Measurements from ENCODE around the gene SLC2A8.
A peak's percentile ranks its signal among the peaks of the same experiment; 100 is the strongest.

Gene SLC2A8

DNA sequence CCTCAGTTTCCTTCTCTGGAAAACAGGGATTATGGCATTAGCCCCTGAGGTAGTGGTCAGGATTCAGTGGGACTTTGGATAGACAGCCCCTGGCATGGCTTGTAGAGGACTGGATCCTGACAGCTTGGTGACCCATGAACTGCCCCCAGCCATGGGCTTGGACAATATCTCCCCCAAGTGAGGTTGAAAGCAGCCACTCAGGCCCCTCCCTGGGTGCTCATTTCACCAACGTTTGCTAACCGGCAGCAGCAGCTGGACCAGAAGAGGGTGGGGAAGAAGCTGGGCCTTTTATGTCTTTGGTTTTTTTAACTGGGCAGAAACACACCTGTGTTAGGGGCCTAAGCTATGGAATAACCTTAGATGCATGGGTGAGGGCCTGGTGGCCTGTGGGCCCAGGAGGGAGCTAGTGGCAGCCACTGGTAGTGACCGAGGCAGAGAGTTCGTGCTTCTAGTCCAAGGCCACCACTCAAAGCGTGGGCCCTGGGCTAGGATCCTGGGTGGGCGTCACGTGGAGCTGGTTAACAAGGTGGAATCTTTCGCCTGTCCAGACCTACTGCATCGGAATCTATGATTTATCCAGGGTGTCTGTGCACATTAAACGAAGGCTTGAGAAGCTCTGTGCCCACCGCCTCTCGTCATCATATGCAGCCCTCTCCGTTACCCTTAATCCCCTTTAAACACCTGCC is 1.9 kb downstream of the SLC2A8 start:
- DNase-seq = no peak
- CTCF ChIA-PET = interaction anchor here (0.7 to 1.6 kb wide), 7 partner anchors 9 to 184 kb away, joined by 3 to 6 read pairs (median 3); no protein-coding TSS in a partner anchor
- WGBS (ENCODE audit: insufficient coverage) = 91% methylated on average over 9 of the region's 13 CpGs

DNA sequence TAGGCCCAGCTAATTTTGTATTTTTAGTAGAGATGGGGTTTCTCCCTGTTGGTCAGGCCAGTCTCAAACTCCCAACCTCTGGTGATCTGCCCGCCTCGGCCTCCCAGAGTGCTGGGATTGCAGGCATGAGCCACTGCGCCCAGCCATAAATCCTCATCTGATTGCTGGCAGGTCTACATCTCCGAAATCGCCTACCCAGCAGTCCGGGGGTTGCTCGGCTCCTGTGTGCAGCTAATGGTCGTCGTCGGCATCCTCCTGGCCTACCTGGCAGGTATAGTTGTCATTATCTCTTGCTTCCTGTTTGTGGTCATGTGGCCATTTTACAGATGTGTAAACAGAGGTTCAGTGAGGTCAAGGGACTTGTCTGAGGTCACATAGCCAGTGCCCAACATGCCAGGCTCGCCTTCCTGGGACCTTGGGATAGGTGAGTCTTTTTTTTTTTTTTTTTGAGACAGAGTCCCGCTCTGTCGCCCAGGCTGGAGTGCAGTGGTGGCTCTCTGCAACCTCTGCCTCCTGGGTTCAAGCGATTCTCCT is 2.8 kb downstream of the SLC2A8 start:
- ChIA-PET POLR2A (interaction anchor here (0.6 kb wide), 1 partner anchor 1564 kb away, joined by 5 read pairs; no protein-coding TSS in a partner anchor), CTCF (interaction anchor here (1.0 to 2.3 kb wide), 3 partner anchors 10 to 185 kb away, joined by 3 to 6 read pairs (median 6); no protein-coding TSS in a partner anchor)
- Histone ChIP-seq H3K36me3 (ENCODE audit: control insufficient read depth in 4 of 4, insufficient read depth in 4 of 4, low read length in 3 of 4) (peaks cover 0 to 5% (median 1%) of the 10 kb centered on the region in 4 experiments), H3K27me3 (replicated peaks in 2 of 5; ENCODE audit: control insufficient read depth in 4 of 5, insufficient read depth in 5 of 5, low read length in 4 of 5) (peaks cover 0 to 19% (median 11%) of the 10 kb centered on the region in 5 experiments), H3K4me1 (ENCODE audit: control extremely low read depth in 1 of 4, control insufficient read depth in 4 of 4, insufficient read depth in 4 of 4, low read length in 3 of 4) (peaks cover 0 to 25% (median 22%) of the 10 kb centered on the region in 4 experiments), H3K27ac (ENCODE audit: insufficient read depth in 1 of 2, low read depth in 1 of 2, low read length in 2 of 2, poor library complexity in 1 of 2, severe bottlenecking in 2 of 2) (no peak overlapping the region), H3K4me3 (ENCODE audit: control insufficient read depth in 1 of 7, extremely low read depth in 1 of 7, insufficient read depth in 4 of 7, low read depth in 2 of 7, low read length in 6 of 7) (no peak overlapping the region), H3K9me3 (ENCODE audit: control extremely low read depth in 1 of 5, control insufficient read depth in 4 of 5, insufficient read depth in 2 of 5, low read depth in 1 of 5, low read length in 4 of 5) (no peaks in the 10 kb centered on the region)
- WGBS (ENCODE audit: insufficient coverage) = 97% methylated on average over 9 of the region's 14 CpGs
- no peak for DNase-seq

More for the DNA sequence above, 1.9 kb downstream of the SLC2A8 start:
- POLR2A ChIA-PET = no interaction called here
- peaks cover 0 to 25% (median 22%) of the 10 kb centered on the region in 4 experiments for H3K4me1 ChIP-seq (ENCODE audit: control extremely low read depth in 1 of 4, control insufficient read depth in 4 of 4, insufficient read depth in 4 of 4, low read length in 3 of 4)
- H3K27ac ChIP-seq (ENCODE audit: insufficient read depth in 1 of 2, low read depth in 1 of 2, low read length in 2 of 2, poor library complexity in 1 of 2, severe bottlenecking in 2 of 2) = no peak overlapping the region
- peaks cover 0 to 3% (median under 1%) of the 10 kb centered on the region in 4 experiments for H3K36me3 ChIP-seq (ENCODE audit: control insufficient read depth in 4 of 4, insufficient read depth in 4 of 4, low read length in 3 of 4)
- peaks cover 0 to 19% (median 11%) of the 10 kb centered on the region in 5 experiments for H3K27me3 ChIP-seq (replicated peaks in 2 of 5; ENCODE audit: control insufficient read depth in 4 of 5, insufficient read depth in 5 of 5, low read length in 4 of 5)
- no peak overlapping the region for H3K4me3 ChIP-seq (ENCODE audit: control insufficient read depth in 1 of 7, extremely low read depth in 1 of 7, insufficient read depth in 4 of 7, low read depth in 2 of 7, low read length in 6 of 7)
- H3K9me3 ChIP-seq (ENCODE audit: control extremely low read depth in 1 of 5, control insufficient read depth in 4 of 5, insufficient read depth in 2 of 5, low read depth in 1 of 5, low read length in 4 of 5) = no peaks in the 10 kb centered on the region

DNA sequence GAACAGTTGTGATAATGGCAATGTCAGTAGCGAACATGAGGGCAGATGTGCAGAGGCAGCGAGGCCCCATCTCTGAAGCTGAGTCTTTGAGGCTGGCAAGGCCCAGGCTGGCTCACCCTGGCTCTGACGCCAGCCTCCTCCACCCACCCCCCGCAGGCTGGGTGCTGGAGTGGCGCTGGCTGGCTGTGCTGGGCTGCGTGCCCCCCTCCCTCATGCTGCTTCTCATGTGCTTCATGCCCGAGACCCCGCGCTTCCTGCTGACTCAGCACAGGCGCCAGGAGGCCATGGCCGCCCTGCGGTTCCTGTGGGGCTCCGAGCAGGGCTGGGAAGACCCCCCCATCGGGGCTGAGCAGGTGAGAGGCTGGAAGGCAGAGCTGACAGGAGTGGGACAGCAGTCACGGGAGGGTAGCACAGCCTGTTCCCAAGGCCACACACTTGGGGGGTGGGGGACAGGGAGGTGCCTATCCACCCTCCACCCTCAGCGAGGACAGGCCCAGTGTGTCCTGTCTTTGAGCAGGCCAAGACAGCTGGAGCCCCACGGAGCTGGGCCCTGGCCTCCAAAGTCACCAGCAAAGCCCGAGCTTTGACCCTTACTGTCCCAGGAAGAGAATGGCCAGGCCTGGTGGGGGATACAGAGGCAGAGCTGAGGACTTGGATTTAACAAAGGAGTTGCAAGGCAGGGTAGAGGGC is 5.6 kb downstream of the SLC2A8 start:
- ChIA-PET POLR2A (no interaction called here), CTCF (interaction anchor here (1.3 kb wide), 1 partner anchor 15 kb away, joined by 4 read pairs; no protein-coding TSS in a partner anchor)
- DNase-seq = peak in 2 of 3 donors; percentile 58 to 67
- H3K36me3 ChIP-seq (ENCODE audit: control insufficient read depth in 4 of 4, insufficient read depth in 4 of 4, low read length in 3 of 4) = peaks cover 0 to 12% (median 4%) of the 10 kb centered on the region in 4 experiments
- no peak overlapping the region for H3K27ac ChIP-seq (ENCODE audit: insufficient read depth in 1 of 2, low read depth in 1 of 2, low read length in 2 of 2, poor library complexity in 1 of 2, severe bottlenecking in 2 of 2)
- 74% methylated on average over 10 of the region's 18 CpGs for WGBS (ENCODE audit: insufficient coverage)
- H3K4me1 ChIP-seq (ENCODE audit: control extremely low read depth in 1 of 4, control insufficient read depth in 4 of 4, insufficient read depth in 4 of 4, low read length in 3 of 4) = peaks cover 0 to 18% (median 11%) of the 10 kb centered on the region in 4 experiments
- H3K9me3 ChIP-seq (ENCODE audit: control extremely low read depth in 1 of 5, control insufficient read depth in 4 of 5, insufficient read depth in 2 of 5, low read depth in 1 of 5, low read length in 4 of 5) = no peaks in the 10 kb centered on the region
- H3K27me3 ChIP-seq (replicated peaks in 2 of 5; ENCODE audit: control insufficient read depth in 4 of 5, insufficient read depth in 5 of 5, low read length in 4 of 5) = peaks cover 0 to 11% (median 7%) of the 10 kb centered on the region in 5 experiments
- H3K4me3 ChIP-seq (ENCODE audit: control insufficient read depth in 1 of 7, extremely low read depth in 1 of 7, insufficient read depth in 4 of 7, low read depth in 2 of 7, low read length in 6 of 7) = no peak overlapping the region

DNA sequence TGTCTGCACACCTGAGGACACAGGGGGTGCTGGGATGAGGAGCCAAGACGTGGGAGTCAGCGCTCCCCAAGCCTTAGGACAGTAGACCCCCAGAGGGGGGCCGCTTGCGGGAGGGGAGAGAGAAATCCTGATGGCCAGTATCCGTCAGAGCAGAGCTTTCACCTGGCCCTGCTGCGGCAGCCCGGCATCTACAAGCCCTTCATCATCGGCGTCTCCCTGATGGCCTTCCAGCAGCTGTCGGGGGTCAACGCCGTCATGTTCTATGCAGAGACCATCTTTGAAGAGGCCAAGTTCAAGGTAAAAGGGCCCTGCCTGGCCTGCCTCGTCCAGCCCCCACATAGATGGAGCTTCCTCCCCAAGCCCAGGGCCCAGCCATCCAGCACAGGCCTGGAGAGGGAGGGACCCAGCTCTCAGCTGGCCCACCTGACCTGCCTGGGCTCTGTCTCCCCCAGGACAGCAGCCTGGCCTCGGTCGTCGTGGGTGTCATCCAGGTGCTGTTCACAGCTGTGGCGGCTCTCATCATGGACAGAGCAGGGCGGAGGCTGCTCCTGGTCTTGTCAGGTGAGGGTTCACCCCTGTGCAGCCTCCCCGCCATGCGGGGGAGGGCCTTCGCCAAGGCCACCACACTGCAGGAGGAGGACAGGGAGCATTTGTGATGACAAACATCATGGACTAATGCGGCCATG is 6.7 kb downstream of the SLC2A8 start:
- no peak overlapping the region for H3K4me3 ChIP-seq (ENCODE audit: control insufficient read depth in 1 of 7, extremely low read depth in 1 of 7, insufficient read depth in 4 of 7, low read depth in 2 of 7, low read length in 6 of 7)
- H3K27me3 ChIP-seq (replicated peaks in 2 of 5; ENCODE audit: control insufficient read depth in 4 of 5, insufficient read depth in 5 of 5, low read length in 4 of 5) = peaks cover 0 to 6% (median 2%) of the 10 kb centered on the region in 5 experiments
- no peak overlapping the region for H3K27ac ChIP-seq (ENCODE audit: insufficient read depth in 1 of 2, low read depth in 1 of 2, low read length in 2 of 2, poor library complexity in 1 of 2, severe bottlenecking in 2 of 2)
- no peaks in the 10 kb centered on the region for H3K9me3 ChIP-seq (ENCODE audit: control extremely low read depth in 1 of 5, control insufficient read depth in 4 of 5, insufficient read depth in 2 of 5, low read depth in 1 of 5, low read length in 4 of 5)
- peaks cover 0 to 12% (median 4%) of the 10 kb centered on the region in 4 experiments for H3K36me3 ChIP-seq (ENCODE audit: control insufficient read depth in 4 of 4, insufficient read depth in 4 of 4, low read length in 3 of 4)
- DNase-seq = no peak
- ChIA-PET CTCF (interaction anchor here (0.5 to 1.3 kb wide), 2 partner anchors 14 to 436 kb away, joined by 3 to 4 read pairs; no protein-coding TSS in a partner anchor), POLR2A (no interaction called here)
- H3K4me1 ChIP-seq (ENCODE audit: control extremely low read depth in 1 of 4, control insufficient read depth in 4 of 4, insufficient read depth in 4 of 4, low read length in 3 of 4) = peaks cover 0 to 8% (median 1%) of the 10 kb centered on the region in 4 experiments
- WGBS (ENCODE audit: insufficient coverage) = 94% methylated on average over 18 of the region's 22 CpGs

DNA sequence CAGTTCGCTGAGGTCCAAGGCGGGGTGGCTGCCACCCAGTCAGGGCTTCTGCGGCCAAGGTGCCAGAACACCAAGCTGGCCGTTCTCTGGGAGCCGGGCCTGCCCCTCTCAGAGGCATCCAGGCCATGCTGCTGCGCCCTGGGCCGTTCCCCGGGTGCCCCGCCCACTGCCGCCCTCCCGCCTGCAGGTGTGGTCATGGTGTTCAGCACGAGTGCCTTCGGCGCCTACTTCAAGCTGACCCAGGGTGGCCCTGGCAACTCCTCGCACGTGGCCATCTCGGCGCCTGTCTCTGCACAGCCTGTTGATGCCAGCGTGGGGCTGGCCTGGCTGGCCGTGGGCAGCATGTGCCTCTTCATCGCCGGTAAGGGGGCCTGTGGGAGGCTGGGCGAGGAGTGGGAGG is 7.7 kb downstream of the SLC2A8 start:
- peaks cover 0 to 8% (median under 1%) of the 10 kb centered on the region in 4 experiments for H3K4me1 ChIP-seq (ENCODE audit: control extremely low read depth in 1 of 4, control insufficient read depth in 4 of 4, insufficient read depth in 4 of 4, low read length in 3 of 4)
- ChIA-PET POLR2A (no interaction called here), CTCF (interaction anchor here (1.0 kb wide), 1 partner anchor 17 kb away, joined by 5 read pairs; no protein-coding TSS in a partner anchor)
- no peak overlapping the region for H3K4me3 ChIP-seq (ENCODE audit: control insufficient read depth in 1 of 7, extremely low read depth in 1 of 7, insufficient read depth in 4 of 7, low read depth in 2 of 7, low read length in 6 of 7)
- 96% methylated on average over 21 of the region's 23 CpGs for WGBS (ENCODE audit: insufficient coverage)
- no peak overlapping the region for H3K27ac ChIP-seq (ENCODE audit: insufficient read depth in 1 of 2, low read depth in 1 of 2, low read length in 2 of 2, poor library complexity in 1 of 2, severe bottlenecking in 2 of 2)
- H3K9me3 ChIP-seq (ENCODE audit: control extremely low read depth in 1 of 5, control insufficient read depth in 4 of 5, insufficient read depth in 2 of 5, low read depth in 1 of 5, low read length in 4 of 5) = no peaks in the 10 kb centered on the region
- H3K27me3 ChIP-seq (replicated peaks in 2 of 5; ENCODE audit: control insufficient read depth in 4 of 5, insufficient read depth in 5 of 5, low read length in 4 of 5) = peaks cover 0 to 3% (median 0%) of the 10 kb centered on the region in 5 experiments
- peaks cover 0 to 12% (median 4%) of the 10 kb centered on the region in 4 experiments for H3K36me3 ChIP-seq (ENCODE audit: control insufficient read depth in 4 of 4, insufficient read depth in 4 of 4, low read length in 3 of 4)
- DNase-seq = no peak

DNA sequence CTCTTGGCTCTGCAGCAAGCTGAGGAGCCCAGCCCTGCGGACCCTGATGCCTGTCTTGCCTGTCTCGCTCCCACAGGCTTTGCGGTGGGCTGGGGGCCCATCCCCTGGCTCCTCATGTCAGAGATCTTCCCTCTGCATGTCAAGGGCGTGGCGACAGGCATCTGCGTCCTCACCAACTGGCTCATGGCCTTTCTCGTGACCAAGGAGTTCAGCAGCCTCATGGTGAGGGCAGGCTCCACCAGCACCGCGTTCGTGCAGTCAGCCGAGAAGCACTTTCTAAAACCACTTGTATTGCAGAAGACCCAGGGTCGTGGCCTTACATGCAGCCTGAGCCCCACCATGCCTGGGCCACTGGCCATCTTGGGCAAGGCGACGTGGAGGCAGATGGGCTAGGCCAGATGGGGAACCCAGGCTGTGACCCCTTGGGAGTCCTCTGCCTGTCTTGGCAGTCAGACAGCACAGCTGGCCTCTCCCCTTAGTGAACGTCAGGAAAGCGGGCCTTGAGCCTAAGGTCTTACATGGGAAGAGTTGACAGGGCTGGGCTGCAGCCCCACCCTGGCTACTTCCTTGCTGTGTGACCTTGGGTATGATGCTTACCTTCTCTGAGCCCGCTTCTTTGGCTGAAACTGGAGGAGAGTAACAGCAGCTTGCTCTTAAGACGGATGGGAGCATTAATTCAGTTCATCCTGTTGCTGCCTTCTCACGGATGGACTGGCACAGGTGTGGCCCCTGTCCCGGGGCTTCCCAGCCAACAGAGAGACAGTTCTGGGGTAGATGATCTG is 8.6 kb downstream of the SLC2A8 start:
- Histone ChIP-seq H3K4me3 (ENCODE audit: control insufficient read depth in 1 of 7, extremely low read depth in 1 of 7, insufficient read depth in 4 of 7, low read depth in 2 of 7, low read length in 6 of 7) (no peak overlapping the region), H3K9me3 (ENCODE audit: control extremely low read depth in 1 of 5, control insufficient read depth in 4 of 5, insufficient read depth in 2 of 5, low read depth in 1 of 5, low read length in 4 of 5) (no peaks in the 10 kb centered on the region), H3K36me3 (ENCODE audit: control insufficient read depth in 4 of 4, insufficient read depth in 4 of 4, low read length in 3 of 4) (peaks cover 0 to 12% (median 4%) of the 10 kb centered on the region in 4 experiments), H3K4me1 (ENCODE audit: control extremely low read depth in 1 of 4, control insufficient read depth in 4 of 4, insufficient read depth in 4 of 4, low read length in 3 of 4) (peaks cover 0 to 8% (median under 1%) of the 10 kb centered on the region in 4 experiments), H3K27me3 (replicated peaks in 2 of 5; ENCODE audit: control insufficient read depth in 4 of 5, insufficient read depth in 5 of 5, low read length in 4 of 5) (peaks cover 0 to 3% (median 0%) of the 10 kb centered on the region in 5 experiments), H3K27ac (ENCODE audit: insufficient read depth in 1 of 2, low read depth in 1 of 2, low read length in 2 of 2, poor library complexity in 1 of 2, severe bottlenecking in 2 of 2) (no peak overlapping the region)
- CTCF ChIA-PET = interaction anchor here (1.0 to 1.9 kb wide), 3 partner anchors 12 to 192 kb away, joined by 4 to 5 read pairs (median 5); no protein-coding TSS in a partner anchor
- POLR2A ChIA-PET = no interaction called here
- no peak for DNase-seq
- 98% methylated on average over 18 of the region's 20 CpGs for WGBS (ENCODE audit: insufficient coverage)

Measured in common myeloid progenitor, CD34-positive (primary cell).